Stimulated activated CD8-positive, alpha-beta memory T cell treated with anti-CD3 and anti-CD28 coated beads, Interleukin-12 subunit alpha, Interleukin-12 subunit beta, amount 100 ng/mL, for 24 hours (primary cell): ENCODE measurements around the gene SIAH2.

Experiments
- DNase-seq: peaks from one replicate; pipeline ENCODE4 v3.0.0-alpha.2; 2020; ENCODE audit errors: extremely low read depth

SIAH2 gene

GRCh38 chr3:150733936-150734794, 28.8 kb downstream of the SIAH2 start:
- DNase-seq: no peak

GRCh38 chr3:150733373-150733935, 29.5 kb downstream of the SIAH2 start:
- no peak for DNase-seq

- DNase-seq: no peak
Measured at GRCh38 chr3:150729682-150730360, 33.1 kb downstream of the SIAH2 start.

GRCh38 chr3:150727653-150728502, 35.1 kb downstream of the SIAH2 start:
- no peak for DNase-seq

- DNase-seq: no peak
Measured at GRCh38 chr3:150725548-150725947, 37.4 kb downstream of the SIAH2 start.

GRCh38 chr3:150723946-150724345, 39.0 kb downstream of the SIAH2 start:
- DNase-seq: no peak

- no peak for DNase-seq
Measured at GRCh38 chr3:150722267-150722666, 40.7 kb downstream of the SIAH2 start.

- DNase-seq: no peak
Measured at GRCh38 chr3:150721285-150722130, 41.5 kb downstream of the SIAH2 start.

- DNase-seq: no peak
Measured at GRCh38 chr3:150720444-150720843, 42.5 kb downstream of the SIAH2 start.

GRCh38 chr3:150710097-150710496, 52.9 kb downstream of the SIAH2 start:
- no peak for DNase-seq

- DNase-seq: peak; percentile 58
Measured at GRCh38 chr3:150703756-150704344, 59.1 kb downstream of the SIAH2 start, which contains the start of gene ERICH6. TSS of gene ERICH6 (minus strand) at chr3:150703920. CDS start at chr3:150703898, 22 bp downstream.

- DNase-seq: no peak
Measured at GRCh38 chr3:150703299-150703755, 59.6 kb downstream of the SIAH2 start.

GRCh38 chr3:150699068-150699639, 63.8 kb downstream of the SIAH2 start:
- DNase-seq: no peak

GRCh38 chr3:150697646-150698045, 65.3 kb downstream of the SIAH2 start:
- DNase-seq: no peak

- no peak for DNase-seq
Measured at GRCh38 chr3:150691414-150692040, 71.4 kb downstream of the SIAH2 start.
